ACC112 (cell line): ENCODE results near the gene RCAN2.

ENCODE experiments used
- H2AFZ ChIP-seq: fragments of 200-600 bp; sonication (generic); one replicate; pipeline ENCODE4 v1.6.0; 2017; ENCODE audit warnings: antibody characterized with exemption, low read length; ENCODE audit not compliant: unreplicated experiment
- H3K27ac ChIP-seq: fragments of 200-600 bp; sonication (generic); 2 replicates; pipeline ENCODE4 v1.5.1; 2014; ENCODE audit warnings: low read depth, mild to moderate bottlenecking, antibody characterized with exemption, low read length, moderate library complexity
- H3K27me3 ChIP-seq: fragments of 200-600 bp; sonication (generic); 2 replicates; pipeline ENCODE4 v1.6.1; 2014; ENCODE audit warnings: mild to moderate bottlenecking, antibody characterized with exemption, low read length, moderate library complexity, mixed read lengths; ENCODE audit not compliant: insufficient read depth
- H3K36me3 ChIP-seq: fragments of 200-600 bp; sonication (generic); 2 replicates; pipeline ENCODE4 v1.6.1; 2016; ENCODE audit warnings: mild to moderate bottlenecking, antibody characterized with exemption, low read length, moderate library complexity, mixed read lengths; ENCODE audit not compliant: insufficient read depth
- H3K4me1 ChIP-seq: fragments of 200-600 bp; sonication (generic); one replicate; pipeline ENCODE4 v1.6.1; 2016; ENCODE audit warnings: low read length, mixed read lengths; ENCODE audit not compliant: insufficient read depth, unreplicated experiment, control insufficient read depth
- H3K4me3 ChIP-seq: fragments of 200-600 bp; sonication (generic); 2 replicates; pipeline ENCODE4 v1.5.1; 2014; ENCODE audit warnings: mild to moderate bottlenecking, low read depth, low read length
- H3K79me2 ChIP-seq: fragments of 200-600 bp; sonication (generic); one replicate; pipeline ENCODE4 v1.6.0; 2016; ENCODE audit warnings: low read length; ENCODE audit not compliant: control insufficient read depth, unreplicated experiment, insufficient read depth

Gene RCAN2

DNA sequence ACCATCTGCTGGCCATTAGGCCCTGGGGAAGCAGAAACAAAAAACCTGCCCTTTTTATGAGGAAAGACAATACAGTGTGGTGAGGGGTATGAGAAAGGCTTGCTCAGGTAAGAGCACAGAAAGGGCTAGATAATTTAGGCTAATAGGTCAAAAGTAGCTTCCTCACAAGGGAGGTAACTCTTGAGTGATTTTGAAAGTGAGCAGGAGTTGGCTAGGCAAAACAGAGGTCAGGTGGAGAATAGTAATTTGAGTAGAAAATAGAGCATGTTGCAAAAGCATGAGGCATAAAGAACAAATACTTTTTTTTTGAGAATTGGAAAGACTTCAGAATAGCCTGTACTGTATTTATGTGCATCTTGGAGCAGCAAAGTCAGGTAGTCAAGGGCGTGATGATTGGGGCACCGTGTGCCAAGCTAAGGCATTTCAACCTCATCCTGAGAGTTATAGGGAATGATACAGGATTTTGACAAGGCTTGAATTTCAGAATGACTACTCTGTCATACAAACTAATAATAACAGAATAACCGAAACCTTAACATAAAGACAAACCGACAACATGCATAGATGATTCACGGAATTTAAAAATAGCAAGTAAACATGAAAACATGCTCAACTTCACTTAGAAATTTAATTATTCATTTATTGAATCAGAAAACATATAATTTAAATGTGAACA is 197.5 kb downstream of the RCAN2 start:
- no peaks in the 10 kb centered on the region for H3K4me1 ChIP-seq
- H3K27me3 ChIP-seq = peaks cover 3% of the 10 kb centered on the region; the same call in 1 of the 2 replicates
- no peak overlapping the region for H3K4me3 ChIP-seq
- no peak overlapping the region for H3K27ac ChIP-seq
- no peaks in the 10 kb centered on the region for H3K79me2 ChIP-seq
- H2AFZ ChIP-seq = no peak overlapping the region
- H3K36me3 ChIP-seq = no peaks in the 10 kb centered on the region

GRCh38 chr6:46291880-46292279 is 199.4 kb downstream of the RCAN2 start:
- H3K27me3 ChIP-seq = no peaks in the 10 kb centered on the region; the same call in 1 of the 2 replicates
- no peak overlapping the region for H2AFZ ChIP-seq

DNA sequence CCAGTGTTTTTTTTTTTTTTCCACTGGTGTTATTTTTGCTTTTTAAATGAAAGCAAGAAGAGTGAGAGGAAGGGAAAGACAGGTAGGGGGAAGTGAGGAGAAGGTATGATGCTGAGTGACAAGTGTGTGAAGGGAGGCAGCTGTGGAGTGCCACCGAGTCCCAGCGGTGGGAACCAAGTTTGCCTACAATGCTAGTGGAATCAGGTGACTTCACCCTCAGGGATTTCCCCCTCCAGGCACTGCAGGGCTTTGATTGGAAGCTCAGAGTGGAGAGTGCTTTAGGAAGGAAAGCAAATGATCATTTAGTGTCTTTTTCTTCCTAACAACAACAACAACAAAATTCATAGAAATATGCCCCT is 200.0 kb downstream of the RCAN2 start:
- Histone ChIP-seq H3K79me2 (no peaks in the 10 kb centered on the region), H3K36me3 (no peaks in the 10 kb centered on the region), H2AFZ (no peak overlapping the region), H3K4me3 (no peak overlapping the region), H3K4me1 (no peaks in the 10 kb centered on the region), H3K27ac (no peak overlapping the region), H3K27me3 (no peaks in the 10 kb centered on the region; the same call in 1 of the 2 replicates)

More at GRCh38 chr6:46291880-46292279, 199.4 kb downstream of the RCAN2 start:
- no peaks in the 10 kb centered on the region for H3K36me3 ChIP-seq
- H3K4me1 ChIP-seq = no peaks in the 10 kb centered on the region
- H3K79me2 ChIP-seq = no peaks in the 10 kb centered on the region
- H3K27ac ChIP-seq = no peak overlapping the region
- H3K4me3 ChIP-seq = no peak overlapping the region

- Histone ChIP-seq H3K79me2 (no peaks in the 10 kb centered on the region), H2AFZ (no peak overlapping the region), H3K4me1 (no peaks in the 10 kb centered on the region), H3K27ac (no peak overlapping the region), H3K27me3 (no peaks in the 10 kb centered on the region; the same call in 1 of the 2 replicates), H3K4me3 (no peak overlapping the region), H3K36me3 (no peaks in the 10 kb centered on the region)
Measured at GRCh38 chr6:46290421-46291274, 200.6 kb downstream of the RCAN2 start.

DNA sequence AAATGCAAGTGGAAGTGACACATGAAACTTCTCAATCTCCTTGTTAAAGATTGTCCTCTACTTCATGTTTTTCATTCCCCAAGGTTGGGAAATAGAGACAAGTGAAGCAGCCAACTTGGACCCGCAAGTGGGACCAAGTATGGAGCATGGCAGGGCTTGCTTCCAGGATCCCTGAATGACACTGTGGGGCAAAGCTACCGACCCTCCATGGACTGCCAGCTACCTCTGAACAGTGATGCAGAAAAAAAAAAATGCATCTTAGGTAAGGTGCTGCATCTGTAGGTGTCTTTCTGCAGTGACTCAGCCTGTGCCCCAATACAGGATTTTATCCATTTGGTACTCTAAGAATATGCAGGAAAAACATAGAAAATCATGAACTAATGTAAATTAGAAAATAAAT is 201.4 kb downstream of the RCAN2 start:
- no peaks in the 10 kb centered on the region for H3K36me3 ChIP-seq
- H3K4me3 ChIP-seq = no peak overlapping the region
- H3K27ac ChIP-seq = no peak overlapping the region
- no peaks in the 10 kb centered on the region; the same call in 1 of the 2 replicates for H3K27me3 ChIP-seq
- no peaks in the 10 kb centered on the region for H3K4me1 ChIP-seq
- H3K79me2 ChIP-seq = no peaks in the 10 kb centered on the region
- H2AFZ ChIP-seq = no peak overlapping the region

- Histone ChIP-seq H3K36me3 (no peaks in the 10 kb centered on the region), H3K79me2 (no peaks in the 10 kb centered on the region), H3K27me3 (no peaks in the 10 kb centered on the region; the same call in 1 of the 2 replicates), H3K4me1 (no peaks in the 10 kb centered on the region), H2AFZ (no peak overlapping the region), H3K4me3 (no peak overlapping the region), H3K27ac (no peak overlapping the region)
Measured at GRCh38 chr6:46288835-46289234, 202.4 kb downstream of the RCAN2 start.

GRCh38 chr6:46287681-46288080 is 203.6 kb downstream of the RCAN2 start:
- no peaks in the 10 kb centered on the region for H3K36me3 ChIP-seq
- H3K27ac ChIP-seq = no peak overlapping the region
- H2AFZ ChIP-seq = no peak overlapping the region
- H3K4me1 ChIP-seq = no peaks in the 10 kb centered on the region
- H3K4me3 ChIP-seq = no peak overlapping the region
- no peaks in the 10 kb centered on the region; the same call in 1 of the 2 replicates for H3K27me3 ChIP-seq
- no peaks in the 10 kb centered on the region for H3K79me2 ChIP-seq

GRCh38 chr6:46287043-46287442 is 204.2 kb downstream of the RCAN2 start:
- H3K27ac ChIP-seq = no peak overlapping the region

DNA sequence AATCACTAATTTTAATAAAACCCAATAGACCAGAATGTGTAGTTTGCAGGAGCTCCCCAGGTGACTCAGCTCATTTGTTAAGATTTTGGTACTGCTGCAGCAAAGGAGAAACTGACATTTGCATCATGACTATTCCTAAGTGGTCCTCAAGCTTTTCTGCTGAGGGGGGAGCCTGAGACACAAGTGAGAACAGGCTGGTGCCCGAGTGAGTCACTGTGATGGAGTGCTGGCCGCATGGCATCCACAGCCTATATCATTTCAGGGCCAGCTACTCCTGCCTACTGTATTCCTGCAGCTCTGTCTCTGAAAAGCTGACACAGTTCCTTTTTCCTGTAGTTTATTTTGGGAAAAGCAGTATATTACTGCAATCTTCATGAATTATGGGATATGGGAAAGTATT is 206.8 kb downstream of the RCAN2 start:
- H3K27ac ChIP-seq = no peak overlapping the region
- H3K27me3 ChIP-seq = no peaks in the 10 kb centered on the region; the same call in 1 of the 2 replicates
- H3K79me2 ChIP-seq = no peaks in the 10 kb centered on the region
- no peak overlapping the region for H3K4me3 ChIP-seq
- H2AFZ ChIP-seq = no peak overlapping the region
- H3K36me3 ChIP-seq = no peaks in the 10 kb centered on the region
- no peaks in the 10 kb centered on the region for H3K4me1 ChIP-seq

More at GRCh38 chr6:46287043-46287442, 204.2 kb downstream of the RCAN2 start:
- H3K36me3 ChIP-seq = no peaks in the 10 kb centered on the region
- no peak overlapping the region for H3K4me3 ChIP-seq
- H3K27me3 ChIP-seq = no peaks in the 10 kb centered on the region; the same call in 1 of the 2 replicates
- H3K4me1 ChIP-seq = no peaks in the 10 kb centered on the region
- H3K79me2 ChIP-seq = no peaks in the 10 kb centered on the region
- no peak overlapping the region for H2AFZ ChIP-seq

DNA sequence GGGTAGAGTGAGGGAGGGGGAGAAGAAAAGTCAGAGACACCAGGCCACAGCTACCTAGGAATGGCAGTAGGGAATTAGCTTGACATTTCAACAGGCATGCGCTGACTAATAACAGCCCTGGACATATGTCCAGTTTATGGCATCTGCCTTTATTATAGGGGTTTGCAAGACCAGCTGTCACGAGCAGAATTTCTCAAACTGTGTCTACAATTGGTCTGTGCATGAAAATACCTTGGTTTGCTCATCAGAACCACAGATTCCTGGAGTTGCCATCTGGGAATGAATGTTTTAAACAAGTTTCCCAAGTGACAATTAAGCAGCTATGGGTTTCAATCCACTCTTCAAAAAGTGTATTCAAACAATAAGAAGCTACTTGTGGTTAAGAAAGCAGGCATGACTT is 210.1 kb downstream of the RCAN2 start:
- H3K27me3 ChIP-seq = peaks cover 4% of the 10 kb centered on the region; the same call in 1 of the 2 replicates
- H3K36me3 ChIP-seq = no peaks in the 10 kb centered on the region

More for the DNA sequence above, 210.1 kb downstream of the RCAN2 start:
- Histone ChIP-seq H3K79me2 (no peaks in the 10 kb centered on the region), H3K4me3 (no peak overlapping the region), H3K27ac (no peak overlapping the region), H2AFZ (no peak overlapping the region), H3K4me1 (no peaks in the 10 kb centered on the region)
